HG02840 (cell line): Measurements from ENCODE around the gene RNF125.

Source experiments
- ATAC-seq: cut with Tn5 transposase; IDR thresholded peaks from one replicate; pipeline ENCODE4 v1.9.1; 2021; ENCODE audit warnings: mild to moderate bottlenecking, moderate library complexity, moderate number of reproducible peaks; ENCODE audit not compliant: unreplicated experiment, low FRiP score

RNF125 gene

DNA sequence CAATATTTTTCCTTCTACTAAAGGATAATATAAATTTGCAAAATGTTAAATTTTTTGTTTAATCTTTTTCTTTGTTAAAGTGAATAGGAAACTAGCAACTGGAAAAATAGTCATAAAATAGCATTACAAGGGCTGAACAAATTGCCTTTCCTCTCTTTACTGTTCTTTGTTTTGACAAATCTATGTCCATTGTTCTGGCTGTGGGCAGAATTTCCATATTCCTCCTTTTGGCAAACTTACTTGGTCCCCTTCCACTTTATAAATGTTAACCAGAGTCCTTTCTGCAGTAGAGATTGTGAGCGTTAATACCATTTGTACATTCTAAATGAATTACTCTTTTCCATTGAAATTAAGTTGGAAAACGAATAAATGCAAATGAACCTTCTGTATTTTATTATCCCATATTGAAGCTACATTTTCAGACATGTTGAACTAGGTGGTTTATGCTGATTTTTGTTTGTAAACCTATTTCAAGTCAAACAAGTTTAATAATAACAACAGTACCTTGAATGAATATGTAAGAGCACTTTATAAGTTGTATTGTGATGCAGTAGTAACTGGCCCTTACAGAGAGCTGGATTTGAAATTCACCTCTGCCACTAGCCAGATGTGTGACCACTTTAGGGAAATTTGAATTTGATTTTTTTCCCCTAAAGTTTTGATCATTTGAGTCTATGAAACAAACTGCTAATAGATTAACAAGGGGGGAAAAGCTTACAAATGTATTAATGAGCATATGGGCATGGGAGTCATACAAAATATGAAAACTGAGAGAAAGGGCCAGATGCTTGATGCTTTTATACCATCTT is 3.3 kb downstream of the RNF125 start:
- no peak for ATAC-seq

- no peak for ATAC-seq
Measured at GRCh38 chr18:32025744-32026143, 7.1 kb downstream of the RNF125 start.

DNA sequence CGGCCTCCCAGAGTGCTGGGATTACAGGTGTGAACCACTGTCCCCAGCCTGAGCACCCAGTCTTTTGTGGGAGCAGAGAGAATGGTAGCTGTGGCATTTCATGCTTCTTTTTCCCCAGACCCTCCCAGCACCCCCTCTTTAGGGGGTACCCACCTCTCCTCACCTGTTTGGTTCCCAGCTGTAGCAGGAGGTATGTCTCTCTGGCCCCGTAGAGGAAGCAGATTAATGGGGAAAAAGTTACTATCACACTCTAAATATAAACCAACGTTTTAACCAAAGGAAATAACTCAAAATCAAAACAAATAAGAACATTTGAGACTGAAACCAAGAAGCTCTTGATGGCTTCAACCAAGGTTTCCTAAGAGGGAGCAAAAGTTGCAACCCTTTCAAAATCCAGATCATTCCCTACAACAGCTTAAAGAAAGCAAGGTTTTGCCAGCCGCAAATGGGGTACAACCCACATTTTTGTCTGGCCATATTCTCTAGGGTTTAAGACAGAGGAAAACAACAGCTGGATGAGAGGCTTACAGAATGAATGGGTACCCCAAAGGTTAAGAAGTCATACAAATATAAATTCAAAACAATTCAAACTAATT is 8.0 kb downstream of the RNF125 start:
- ATAC-seq = no peak

DNA sequence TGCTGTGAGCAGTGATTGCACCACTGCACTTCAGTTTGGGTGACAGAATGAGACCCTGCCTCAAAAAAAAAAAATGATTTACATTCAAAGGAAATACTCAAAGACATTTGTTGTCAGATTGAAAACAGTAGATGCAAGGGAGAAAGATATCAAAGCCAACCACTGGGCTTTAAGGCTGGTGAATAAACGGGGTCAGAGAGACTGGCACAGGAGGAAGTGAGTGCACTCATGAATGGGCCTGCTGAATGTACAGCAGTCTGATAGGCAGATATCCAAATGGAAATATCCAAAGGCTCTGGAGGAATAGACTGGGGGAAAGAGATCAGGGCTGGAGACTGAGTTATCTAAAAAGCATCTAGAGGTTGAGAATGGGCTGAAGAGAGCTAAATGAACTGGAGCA is 10.9 kb downstream of the RNF125 start:
- ATAC-seq = no peak

DNA sequence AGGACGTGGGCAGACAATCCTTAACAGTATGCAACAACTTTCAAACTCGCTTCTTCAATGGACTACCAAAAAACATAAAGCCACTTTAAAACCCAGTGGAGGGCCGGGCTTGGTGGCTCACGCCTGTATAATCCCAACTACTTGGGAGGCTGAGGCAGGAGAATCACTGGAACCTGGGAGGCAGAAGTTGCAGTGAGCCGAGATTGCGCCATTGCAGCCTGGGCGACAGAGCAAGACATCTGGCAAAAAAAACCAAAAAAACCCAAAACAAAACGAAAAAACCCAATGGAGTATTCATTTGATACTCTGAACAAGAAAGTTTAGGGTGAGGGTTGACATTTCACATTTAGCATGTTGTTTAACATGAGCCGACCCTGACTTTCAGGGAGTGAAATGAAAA is 14.0 kb downstream of the RNF125 start:
- no peak for ATAC-seq

DNA sequence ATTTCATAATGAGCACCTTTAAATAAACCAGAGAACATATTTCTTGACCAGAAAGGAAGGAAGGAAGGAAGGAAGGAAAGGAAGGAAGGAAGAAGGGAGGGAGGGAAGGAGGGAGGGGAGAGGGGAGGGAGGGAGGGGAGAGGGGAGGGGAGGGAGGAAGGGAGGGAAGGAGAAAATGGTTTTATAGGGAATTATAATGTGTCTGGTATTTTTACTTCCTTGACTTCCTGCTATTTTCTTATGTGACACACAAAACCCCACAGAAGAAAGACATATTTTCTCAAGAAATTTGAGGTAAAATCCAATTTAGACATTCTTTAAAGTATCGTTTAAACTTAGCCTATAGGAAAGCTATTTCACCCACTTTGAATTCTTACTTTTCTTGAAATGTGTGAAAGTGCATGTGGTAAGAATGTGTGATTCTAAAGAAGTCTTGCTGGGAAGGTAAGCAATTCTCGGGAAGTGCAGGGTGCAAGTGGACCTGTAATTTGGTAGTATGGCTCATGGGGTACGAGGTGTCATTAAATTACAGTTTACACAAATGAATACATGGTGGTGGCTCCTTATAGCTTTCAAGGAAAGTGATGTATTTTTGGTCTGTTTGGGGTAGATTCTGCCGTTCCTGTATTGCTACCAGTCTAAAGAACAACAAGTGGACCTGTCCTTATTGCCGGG is 18.0 kb downstream of the RNF125 start:
- no peak for ATAC-seq

- no peak for ATAC-seq
Measured at GRCh38 chr18:32037616-32038015, 19.0 kb downstream of the RNF125 start.

DNA sequence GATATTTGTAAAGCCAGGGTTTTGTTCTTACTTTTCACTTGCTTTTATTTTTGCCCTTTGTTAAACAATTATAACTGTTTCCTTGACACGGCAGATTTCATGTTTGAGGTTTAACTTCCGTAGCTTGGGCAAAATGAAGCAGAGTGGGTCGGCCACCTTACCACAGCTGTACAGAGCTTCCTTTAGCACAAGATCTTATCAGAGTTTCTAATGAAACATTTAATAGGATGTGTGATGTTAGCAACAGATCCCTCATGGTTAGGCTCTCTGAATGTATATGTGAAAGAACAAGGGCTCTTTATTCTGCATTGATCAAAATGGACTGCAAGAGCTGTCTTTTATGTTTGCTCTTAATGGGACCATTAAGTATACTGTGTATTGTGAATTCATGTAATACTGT is 22.3 kb downstream of the RNF125 start:
- peak; percentile 70 for ATAC-seq

DNA sequence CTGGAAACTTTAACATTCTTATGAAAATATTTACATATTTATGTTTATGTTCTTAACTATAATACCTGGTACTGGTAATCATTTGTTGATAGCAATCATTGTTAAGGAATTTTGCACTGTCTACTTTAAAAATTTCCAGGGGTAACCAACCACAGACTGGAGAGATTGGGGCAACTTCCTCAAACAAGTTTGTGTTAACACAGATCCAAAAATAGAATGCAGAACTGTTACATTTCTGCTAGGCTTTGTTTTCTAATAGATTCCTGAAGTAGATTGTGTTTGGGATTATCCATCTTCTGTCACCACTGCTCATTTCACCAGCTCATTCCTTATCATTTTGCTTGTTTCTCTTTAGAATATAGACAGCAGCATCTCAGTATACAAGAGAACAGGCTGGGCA is 23.7 kb downstream of the RNF125 start:
- no peak for ATAC-seq

- peak; percentile 65 for ATAC-seq
Measured at GRCh38 chr18:32048507-32049091, 30.0 kb downstream of the RNF125 start.

GRCh38 chr18:32049393-32050171 is 31.0 kb downstream of the RNF125 start:
- no peak for ATAC-seq

DNA sequence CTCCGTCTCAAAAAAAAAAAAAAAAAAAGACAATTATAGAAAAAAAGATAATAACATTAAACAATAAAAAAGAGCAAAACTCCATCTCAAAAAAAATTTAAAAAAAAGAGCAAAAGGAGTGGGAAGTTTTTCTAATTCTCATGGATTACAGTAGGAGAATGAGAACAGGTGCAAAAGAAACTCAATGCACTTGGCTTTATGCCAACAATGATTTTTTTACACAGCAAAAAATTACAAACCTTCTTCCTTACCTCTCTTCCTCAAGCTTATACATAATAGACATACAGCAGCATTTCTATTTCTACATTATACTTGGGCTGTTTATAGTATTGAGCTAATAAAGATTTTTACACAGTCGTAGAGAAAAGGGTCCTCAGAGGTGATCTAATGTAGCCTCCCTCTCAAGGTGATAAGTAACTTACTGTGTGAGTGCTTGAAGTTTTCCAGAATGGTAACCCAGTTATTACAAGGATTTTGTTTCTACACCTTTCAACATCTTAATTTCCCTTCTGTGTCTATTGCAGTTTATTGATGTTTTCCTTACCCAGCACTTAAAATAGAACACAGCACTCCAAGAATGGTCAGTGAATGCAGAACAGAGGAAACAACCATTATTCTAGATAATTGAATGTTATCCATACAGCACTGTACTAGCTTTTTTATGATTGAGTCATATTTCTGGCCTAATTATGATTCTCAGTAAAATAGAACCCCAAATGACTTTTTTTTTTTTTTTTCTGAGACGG is 38.2 kb downstream of the RNF125 start:
- ATAC-seq = no peak

GRCh38 chr18:32057624-32058165 is 39.1 kb downstream of the RNF125 start:
- ATAC-seq = no peak

DNA sequence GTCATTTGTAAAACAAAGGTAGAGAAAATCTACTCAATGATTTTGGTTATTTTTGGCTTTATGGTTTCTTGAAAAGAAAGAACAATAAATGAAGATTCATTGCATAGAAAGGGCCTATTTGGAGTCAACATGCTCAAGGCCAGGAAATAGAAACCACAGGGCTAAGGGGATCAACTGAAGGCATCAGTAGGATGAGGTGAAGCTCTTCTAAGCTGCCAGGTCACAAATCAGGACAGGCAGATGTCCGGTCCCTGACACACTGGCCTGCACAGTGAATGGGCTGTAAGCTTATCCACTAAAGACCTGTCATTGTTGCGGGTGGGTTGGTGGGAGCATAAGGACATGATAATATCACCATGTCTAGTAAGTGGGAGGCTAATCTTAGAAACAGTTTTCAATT is 41.4 kb downstream of the RNF125 start:
- ATAC-seq = no peak

DNA sequence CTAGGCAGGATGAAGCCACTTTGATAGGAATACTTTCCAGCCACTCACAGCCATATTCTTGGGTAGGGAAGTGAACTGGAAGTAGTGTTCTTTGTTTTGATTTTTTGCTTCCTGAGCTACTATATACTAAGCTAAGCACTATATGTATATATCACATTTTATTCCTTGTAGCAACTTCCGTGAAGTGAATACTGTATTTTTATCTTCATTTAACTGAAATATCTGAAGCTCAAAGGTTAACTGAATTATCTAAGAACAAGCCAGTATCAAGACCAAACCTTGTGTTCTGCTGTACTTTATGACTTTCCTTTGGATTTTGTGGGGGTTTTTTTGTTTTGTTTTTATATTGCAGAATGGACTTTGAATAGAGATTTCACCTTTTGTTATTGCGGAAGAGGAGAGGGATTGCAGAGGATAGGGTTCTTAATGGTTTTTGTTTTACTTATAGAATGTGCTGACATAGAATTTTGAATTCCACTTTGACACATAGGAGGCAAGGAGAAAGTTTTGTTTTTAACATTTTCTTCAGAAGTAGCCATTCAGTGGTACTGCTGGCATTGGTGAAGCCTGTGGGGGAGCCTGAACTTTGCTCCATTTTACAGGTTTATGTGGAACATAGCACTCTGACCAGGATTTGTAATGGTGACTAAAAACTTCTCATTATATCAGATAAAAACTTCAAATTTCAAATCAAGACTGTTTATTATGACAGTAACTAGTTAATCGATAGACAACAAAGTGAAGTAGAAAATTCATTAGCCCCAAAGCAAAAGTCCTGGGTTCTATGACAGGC is 48.9 kb downstream of the RNF125 start:
- no peak for ATAC-seq

DNA sequence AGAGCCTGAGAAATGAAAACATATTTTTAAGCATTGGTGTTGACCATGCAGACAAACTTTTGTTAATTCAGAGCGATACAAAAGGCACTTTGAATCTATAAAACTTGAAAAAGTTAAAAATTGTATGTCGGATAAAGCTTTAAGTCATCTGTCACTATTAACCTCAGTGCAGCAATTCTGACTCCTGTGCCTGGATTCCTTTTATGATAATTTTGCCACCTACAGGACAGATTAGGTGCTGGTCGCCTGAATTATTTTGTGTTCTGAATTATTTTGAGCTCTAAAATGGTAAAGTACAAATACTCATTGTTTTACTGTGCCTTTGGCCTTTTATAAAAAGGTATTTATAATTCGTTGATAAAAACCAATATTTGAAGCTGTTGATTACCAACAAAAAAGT is 53.7 kb downstream of the RNF125 start:
- ATAC-seq = no peak

- ATAC-seq = no peak
Measured at GRCh38 chr18:32074206-32074605, 55.6 kb downstream of the RNF125 start.

DNA sequence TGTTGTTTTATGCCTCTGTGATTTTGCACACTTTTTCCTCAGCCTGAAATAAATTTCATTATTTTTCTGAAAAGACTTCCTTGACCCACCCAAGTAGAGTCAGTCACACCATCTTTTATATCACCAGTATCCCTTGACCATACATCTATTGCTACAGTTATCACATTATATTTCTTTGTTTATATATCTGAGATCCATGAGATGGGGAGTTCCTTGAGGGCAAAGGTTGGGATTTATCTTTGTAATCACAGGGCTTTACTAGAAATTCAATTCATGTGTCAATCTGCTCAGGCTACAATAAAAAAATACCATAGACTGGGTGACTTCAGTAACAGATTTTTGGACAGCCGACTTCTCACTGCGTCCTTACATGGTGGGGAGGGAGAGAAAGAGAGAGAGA is 60.2 kb downstream of the RNF125 start:
- no peak for ATAC-seq

DNA sequence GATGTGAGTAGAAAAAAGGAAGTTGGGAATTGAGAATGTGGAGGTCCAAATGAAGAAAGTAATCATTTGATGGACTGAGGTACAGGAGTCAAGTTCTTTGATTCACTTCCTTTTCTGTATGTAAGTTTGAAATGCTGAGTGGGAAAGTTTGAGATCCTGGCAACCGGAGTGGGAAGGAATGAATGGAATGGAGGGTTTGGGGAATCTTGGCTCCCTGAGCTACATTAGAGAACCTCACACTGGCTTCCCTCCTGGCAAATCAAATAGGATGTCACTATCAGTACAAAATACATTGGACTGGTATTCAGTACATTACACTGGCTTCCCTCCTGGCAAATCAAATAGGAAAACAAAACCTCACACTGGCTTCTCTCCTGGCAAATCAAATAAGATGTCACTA is 63.3 kb downstream of the RNF125 start:
- ATAC-seq = no peak
